ENCODE results near the gene CEP170B.
"Not testable (repeated sequence)": the region's sequence is repeated elsewhere in the genome, so short reads cannot be mapped to it uniquely, and the experiment has no call there.

The CEP170B gene

GRCh38 chr14:104879983-104880565, 15.0 kb downstream of the CEP170B start:
- no peak for DNase-seq

DNA sequence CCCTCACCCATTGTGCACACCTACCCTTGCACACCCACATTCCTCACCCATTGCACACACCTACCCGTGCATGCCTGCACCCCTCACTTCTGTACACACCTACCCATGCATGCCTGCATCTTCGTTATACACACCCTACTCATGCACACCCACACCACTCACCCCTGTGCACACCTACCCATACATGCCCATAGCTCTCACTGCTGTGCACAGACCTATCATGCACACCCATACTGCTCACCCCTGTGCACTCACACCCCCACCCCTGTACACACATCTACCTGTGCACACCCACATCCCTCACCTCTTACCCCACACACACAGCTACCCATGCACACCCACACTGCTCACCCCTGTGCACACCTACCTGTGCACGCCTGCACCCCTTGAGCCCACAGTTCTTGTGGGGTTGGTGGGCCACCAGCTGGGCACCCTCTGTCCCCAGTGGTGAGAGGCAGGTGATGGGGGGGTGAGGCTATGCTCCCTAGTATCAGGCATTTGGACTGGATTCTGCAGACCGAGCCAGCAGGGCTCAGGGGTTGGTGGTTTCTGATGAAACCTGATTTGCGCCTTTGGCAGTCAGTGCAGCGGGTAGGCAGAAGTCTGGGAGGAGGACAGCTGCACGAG, 15.6 kb downstream of the CEP170B start:
- DNase-seq, result no peak

- peak; percentile 97 for DNase-seq
These were observed 16.4 kb downstream of the CEP170B start for GRCh38 chr14:104881369-104881979.

DNA sequence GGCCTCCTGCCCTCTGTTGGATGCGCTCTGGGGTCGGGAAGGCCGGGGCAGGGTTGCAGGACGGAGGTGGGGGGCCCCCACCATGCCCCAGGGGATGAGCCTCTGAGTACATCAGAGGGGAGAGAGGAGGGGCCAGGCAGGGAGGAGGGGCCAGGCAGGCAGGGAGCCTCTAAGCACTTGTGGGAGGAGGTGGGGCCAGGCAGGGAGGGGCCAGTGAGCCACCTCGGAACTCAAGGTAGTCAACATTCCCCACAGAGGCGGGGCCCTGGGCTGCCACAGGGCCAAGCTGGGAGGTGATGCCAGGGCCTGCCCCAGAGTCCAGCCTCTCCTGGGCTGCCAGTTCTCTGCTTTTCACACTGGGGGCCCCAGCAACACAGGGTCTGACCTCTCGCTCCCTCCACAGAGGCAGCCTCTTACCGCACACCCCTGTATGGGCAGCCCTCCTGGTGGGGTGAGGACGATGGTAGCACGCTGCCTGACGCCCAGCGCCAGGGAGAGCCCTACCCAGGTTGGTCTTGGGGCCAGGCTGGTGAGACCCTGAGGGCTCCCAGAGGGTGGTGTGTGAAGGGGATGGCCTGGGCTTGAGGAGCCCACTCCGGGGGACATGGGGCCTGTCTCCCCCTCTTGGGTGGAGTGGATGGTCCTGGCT, 17.4 kb downstream of the CEP170B start:
- peak; percentile 73 for DNase-seq

DNA sequence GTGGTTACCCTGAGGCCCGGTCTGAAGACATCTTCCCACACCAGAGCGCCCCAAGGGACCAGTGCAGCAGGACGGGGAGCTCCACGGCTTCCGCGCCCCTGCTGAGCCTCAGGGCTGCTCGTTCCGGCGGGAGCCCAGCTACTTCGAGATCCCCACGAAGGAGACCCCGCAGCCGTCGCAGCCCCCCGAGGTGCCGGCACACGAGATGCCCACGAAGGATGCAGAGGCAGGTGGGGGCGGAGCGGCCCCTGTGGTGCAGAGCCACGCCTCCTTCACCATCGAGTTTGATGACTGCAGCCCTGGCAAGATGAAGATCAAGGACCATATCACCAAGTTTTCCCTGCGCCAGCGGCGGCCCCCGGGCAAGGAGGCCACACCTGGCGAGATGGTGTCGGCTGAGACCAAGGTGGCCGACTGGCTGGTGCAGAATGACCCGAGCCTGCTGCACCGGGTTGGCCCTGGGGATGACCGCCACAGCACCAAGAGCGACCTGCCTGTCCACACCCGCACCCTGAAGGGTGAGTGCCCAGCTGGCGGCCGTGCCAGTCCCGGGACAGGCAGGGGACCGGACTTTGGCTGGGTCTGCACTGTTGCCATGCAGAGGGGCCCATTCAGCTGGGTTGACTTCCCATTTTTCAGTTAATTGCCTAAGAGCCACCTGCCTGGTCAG, 18.1 kb downstream of the CEP170B start:
- DNase-seq, result no peak

- no peak for DNase-seq
These were observed 18.8 kb downstream of the CEP170B start for GRCh38 chr14:104883681-104884361.

DNA sequence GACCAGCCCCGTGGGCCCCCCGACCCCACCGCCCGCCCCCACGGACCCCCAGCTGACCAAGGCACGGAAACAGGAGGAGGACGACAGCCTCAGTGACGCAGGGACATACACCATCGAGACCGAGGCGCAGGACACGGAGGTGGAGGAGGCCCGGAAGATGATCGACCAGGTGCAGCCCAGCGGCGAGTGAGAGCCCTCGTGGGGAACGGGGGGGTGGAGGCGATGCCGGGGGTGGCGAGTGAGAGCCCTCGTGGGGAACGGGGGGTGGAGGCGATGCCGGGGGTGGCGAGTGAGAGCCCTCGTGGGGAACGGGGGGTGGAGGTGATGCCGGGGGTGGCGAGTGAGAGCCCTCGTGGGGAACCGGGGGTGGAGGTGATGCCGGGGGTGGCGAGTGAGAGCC, 19.3 kb downstream of the CEP170B start:
- not testable (repeated sequence) for DNase-seq

DNA sequence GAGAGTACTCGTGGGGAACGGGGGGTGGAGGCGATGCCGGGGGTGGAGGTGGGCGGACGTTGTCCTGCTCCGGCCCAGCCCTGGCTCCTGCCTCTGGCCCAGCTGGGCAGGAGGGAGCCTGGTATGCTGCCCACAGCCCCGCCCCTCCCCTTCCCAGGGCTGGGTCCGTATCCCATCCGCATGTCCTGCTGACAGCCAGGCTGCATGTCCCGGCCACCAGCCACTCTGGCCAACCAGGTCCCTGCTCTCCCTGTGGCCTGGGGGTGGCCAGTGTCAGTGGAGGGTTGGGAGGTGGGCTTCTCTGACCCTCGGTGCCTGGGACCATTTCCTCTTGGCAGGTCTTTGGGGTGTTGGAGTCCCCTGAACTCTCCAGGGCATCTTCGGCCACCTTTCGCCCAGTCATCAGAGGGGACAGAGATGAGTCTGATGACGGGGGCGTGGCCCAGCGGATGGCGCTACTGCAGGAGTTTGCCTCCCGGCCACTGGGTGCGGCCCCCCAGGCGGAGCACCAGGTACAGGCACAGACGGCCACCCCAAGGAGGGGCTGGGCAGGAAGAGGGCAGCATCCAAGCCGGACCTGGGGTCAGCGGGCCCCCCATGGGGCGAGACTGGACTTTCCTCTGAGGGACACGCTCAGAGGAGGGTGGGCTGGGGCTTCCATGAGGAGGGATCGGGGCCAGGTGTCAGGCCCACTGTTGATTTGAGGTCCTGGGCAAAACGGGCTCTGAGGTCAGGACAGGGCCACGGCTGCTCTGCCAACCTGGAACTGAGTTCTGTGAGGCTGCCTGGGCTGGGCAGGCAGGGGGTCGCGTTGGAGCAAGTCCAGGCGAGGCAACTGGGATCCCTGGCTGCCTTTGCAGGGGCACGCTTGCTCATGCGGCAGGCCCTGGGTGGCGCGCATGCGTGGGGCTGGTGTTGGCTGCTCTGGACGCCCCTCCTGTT, 20.2 kb downstream of the CEP170B start:
- no peak for DNase-seq

- DNase-seq, result no peak
These were observed 21.1 kb downstream of the CEP170B start for GRCh38 chr14:104885973-104886689.

DNA sequence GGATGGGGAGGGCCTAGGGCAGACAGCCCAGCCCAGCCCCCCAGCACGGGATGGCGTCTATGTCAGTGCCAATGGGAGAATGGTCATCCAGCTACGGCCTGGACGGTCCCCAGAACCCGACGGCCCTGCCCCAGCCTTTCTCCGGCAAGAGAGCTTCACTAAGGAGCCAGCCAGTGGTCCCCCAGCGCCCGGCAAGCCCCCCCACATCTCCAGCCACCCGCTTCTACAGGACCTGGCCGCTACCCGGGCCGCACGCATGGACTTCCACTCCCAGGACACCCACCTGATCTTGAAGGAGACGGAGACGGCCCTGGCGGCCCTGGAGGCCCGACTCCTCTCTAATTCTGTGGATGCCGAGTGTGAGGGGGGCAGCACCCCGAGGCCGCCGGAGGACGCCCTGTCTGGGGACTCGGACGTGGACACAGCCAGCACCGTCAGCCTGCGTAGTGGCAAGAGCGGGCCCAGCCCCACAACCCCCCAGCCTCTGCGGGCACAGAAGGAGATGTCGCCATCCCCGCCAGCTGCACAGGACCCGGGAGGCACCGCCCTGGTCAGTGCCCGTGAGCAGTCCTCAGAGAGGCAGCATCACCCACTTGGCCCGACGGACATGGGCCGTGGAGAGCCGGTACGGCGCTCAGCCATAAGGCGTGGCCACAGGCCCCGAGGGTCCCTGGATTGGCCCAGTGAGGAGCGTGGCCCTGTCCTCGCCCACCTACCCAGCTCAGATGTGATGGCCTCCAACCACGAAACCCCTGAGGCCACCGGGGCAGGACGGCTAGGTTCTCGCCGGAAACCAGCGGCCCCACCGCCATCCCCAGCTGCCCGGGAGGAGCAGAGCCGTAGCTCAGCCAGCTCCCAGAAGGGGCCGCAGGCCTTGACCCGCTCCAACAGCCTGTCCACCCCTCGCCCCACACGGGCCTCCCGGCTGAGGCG, 21.9 kb downstream of the CEP170B start:
- DNase-seq, result no peak

- no peak for DNase-seq
These were observed 22.8 kb downstream of the CEP170B start for GRCh38 chr14:104887623-104888488.

DNA sequence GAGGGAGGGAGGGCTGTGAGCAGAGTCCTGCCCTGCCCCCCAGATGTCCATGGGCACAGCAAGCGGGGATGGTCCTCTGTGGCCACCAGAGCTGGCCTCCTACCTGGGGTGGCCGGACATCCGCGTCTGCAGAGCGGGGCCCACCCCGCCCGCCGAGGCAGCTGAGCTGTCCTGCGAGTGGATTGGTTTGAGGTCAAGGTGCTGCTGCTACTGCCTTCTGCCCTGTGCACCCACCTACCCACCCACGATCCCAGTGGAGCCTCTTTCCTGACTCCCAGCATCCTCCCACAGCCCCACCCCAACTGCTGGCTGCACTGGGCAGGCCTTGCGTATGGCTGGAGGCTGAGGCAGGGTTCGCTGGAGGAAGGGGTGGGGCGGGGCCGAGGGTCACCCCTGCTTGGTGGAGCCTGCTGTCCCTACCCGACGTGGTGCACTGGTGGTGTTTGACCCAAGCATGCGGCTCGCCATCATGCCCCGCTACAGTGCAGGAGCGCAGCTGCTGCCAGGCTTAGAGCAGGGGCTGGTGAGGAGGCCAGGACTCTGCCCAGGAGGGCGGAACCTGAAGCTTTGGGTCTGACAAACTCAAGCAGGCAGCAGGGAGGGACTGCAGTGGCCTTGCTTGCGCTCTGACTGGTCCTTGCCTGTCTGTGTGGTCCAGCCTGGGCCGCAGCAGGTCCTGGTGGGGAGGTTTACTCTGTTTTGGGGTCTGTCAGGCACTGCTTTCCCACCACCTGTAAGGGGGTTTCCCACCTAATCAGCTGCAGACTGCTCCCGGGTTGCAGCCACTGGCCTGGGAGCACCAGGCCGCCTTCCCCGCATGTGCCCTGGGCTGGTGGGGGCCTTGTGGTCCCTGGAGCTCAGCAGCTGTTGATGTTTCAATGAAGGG, 23.7 kb downstream of the CEP170B start:
- no peak for DNase-seq

GRCh38 chr14:104889375-104889757, 24.3 kb downstream of the CEP170B start:
- DNase-seq, result no peak

DNA sequence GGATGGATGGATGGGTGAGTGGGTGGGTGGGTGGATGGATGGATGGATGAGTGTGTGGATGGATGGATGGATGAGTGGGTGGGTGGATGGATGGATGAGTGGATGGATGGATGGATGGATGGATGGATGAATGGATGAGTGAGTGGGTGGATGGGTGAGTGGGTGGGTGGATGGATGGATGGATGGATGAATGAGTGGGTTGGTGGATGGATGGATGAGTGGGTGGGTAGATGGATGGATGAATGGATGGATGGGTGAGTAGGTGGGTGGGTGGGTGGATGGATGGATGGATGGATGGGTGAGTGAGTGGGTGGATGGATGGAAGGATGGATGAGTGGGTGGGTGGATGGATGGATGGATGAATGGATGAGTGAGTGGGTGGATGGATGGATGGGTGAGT, 25.2 kb downstream of the CEP170B start:
- DNase-seq, result not testable (repeated sequence)

DNA sequence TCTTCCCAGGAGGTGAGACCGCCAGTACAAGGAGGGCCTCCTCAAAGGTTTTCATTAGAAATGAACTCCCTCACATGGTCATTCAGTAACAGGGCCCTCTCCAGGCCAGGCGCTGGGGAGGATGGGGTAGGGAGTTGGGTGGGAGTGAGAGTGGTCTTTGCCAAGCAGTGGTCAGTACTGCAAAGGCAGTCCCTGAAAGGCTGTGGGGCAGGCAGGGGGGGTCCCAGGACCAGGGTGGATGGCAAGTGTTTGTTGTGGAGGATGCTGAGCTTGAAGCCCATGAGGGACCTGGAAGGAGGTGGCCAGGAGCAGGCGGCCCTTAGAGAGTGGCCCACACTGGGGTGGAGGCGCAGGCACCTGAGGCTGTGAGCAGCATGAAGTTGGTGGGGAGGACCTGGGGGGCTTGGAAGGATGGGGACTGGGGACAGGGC, 26.1 kb downstream of the CEP170B start:
- DNase-seq, result no peak

GRCh38 chr14:104891664-104892530, 26.8 kb downstream of the CEP170B start:
- DNase-seq, result no peak
